HCT116 (cell line): ENCODE results near the gene ARHGEF1. TPM values are rescaled to one million over a fixed set of nuclear protein-coding genes. Genes with fewer than 3 reads are reported as not detected.
A peak's percentile ranks its signal among the peaks of the same experiment; 100 is the strongest.

ENCODE experiments used
- ATAC-seq: fragments of 200-7000 bp; cut with Tn5 transposase; 2 replicates; pipeline ENCODE4 v1.9.1; 2020; ENCODE audit warnings: mild to moderate bottlenecking, moderate library complexity
- BruUV-seq: library from RNA; stranded (reverse); fragments of 400-500 nt; replicated peaks from 2 replicates; lab custom pipeline; 2021; lab: Mats Ljungman, UMichigan
- CTCF ChIA-PET: fragments of 300-600 bp; sonication (Branson Sonifier 250); formaldehyde crosslinking; loops from one replicate; lab custom pipeline; 2021; ENCODE audit warnings: antibody characterized with exemption; lab: Charles Lee
- POLR2A ChIA-PET: fragments of 300-600, 350-600 bp; sonication (Branson Sonifier 250); formaldehyde crosslinking; loops from one replicate; lab custom pipeline; 2021; ENCODE audit warnings: antibody characterized with exemption; lab: Charles Lee
- RAD21 ChIA-PET, 2 experiments: fragments of 300-600 bp; sonication (Branson Sonifier 250); formaldehyde crosslinking; loops; one replicate each; lab custom pipeline; 2023; ENCODE audit warnings: low total read pairs in 2 of 2; ENCODE audit not compliant: uncharacterized antibody in 2 of 2, unreplicated experiment in 2 of 2, low non-redundant PET in 1 of 2; lab: Charles Lee
- DNase-seq: peaks from one replicate; pipeline ENCODE4 v3.0.0-alpha.2; 2010; ENCODE audit warnings: low read depth, low spot score
- H2AFZ ChIP-seq: fragments of 200-600 bp; shearing (Covaris generic), sonication (generic); 2 replicates; pipeline ENCODE4 v1.6.1; 2017; ENCODE audit warnings: low read depth, mixed run types, mixed read lengths, antibody characterized with exemption, low read length; ENCODE audit not compliant: poor library complexity, severe bottlenecking
- H3K27ac ChIP-seq: 2 replicates; pipeline ENCODE4 v1.5.1; 2012; ENCODE audit warnings: low read depth, low read length
- H3K27me3 ChIP-seq: fragments of 200-600 bp; sonication (generic); 2 replicates; pipeline ENCODE4 v1.6.1; 2016; ENCODE audit warnings: mixed run types, low read length, mixed read lengths; ENCODE audit not compliant: insufficient read depth
- H3K36me3 ChIP-seq, 2 experiments: fragments of 200-500 bp in 1 of 2; fragments of 200-600 bp in 1 of 2; sonication (Bioruptor generic) in 1 of 2; sonication (generic) in 1 of 2; 2 replicates each; pipeline versions ENCODE4 v1.5.1 to v1.6.1; 2014 to 2016; ENCODE audit warnings: low read length in 2 of 2, inconsistent platforms in 1 of 2, mixed read lengths in 1 of 2, mixed run types in 1 of 2; ENCODE audit not compliant: insufficient read depth in 2 of 2, control insufficient read depth in 1 of 2
- H3K4me1 ChIP-seq, 2 experiments: fragments of 200-600 bp in 1 of 2; sonication (generic) in 1 of 2; 2 replicates each; pipeline versions ENCODE4 v1.5.1 to v1.6.1; 2012 to 2017; ENCODE audit warnings: low read length in 2 of 2, inconsistent platforms in 1 of 2, mild to moderate bottlenecking in 1 of 2, mixed read lengths in 1 of 2, mixed run types in 1 of 2, moderate library complexity in 1 of 2; ENCODE audit not compliant: insufficient read depth in 2 of 2, control insufficient read depth in 1 of 2
- H3K4me2 ChIP-seq: fragments of 200-600 bp; sonication (generic); 2 replicates; pipeline ENCODE4 v1.6.1; 2017; ENCODE audit warnings: mixed run types, low read length, mixed read lengths
- H3K4me3 ChIP-seq, 2 experiments: fragments of 200-600 bp in 1 of 2; sonication (generic) in 1 of 2; replicated peaks in 1 of 2; 2 replicates each; pipeline ENCODE4 v1.5.1; 2011 to 2016; ENCODE audit warnings: low read length in 2 of 2, control low read depth in 1 of 2, low read depth in 1 of 2, mild to moderate bottlenecking in 1 of 2, mixed read lengths in 1 of 2, mixed run types in 1 of 2
- H3K79me2 ChIP-seq: fragments of 200-600 bp; sonication (generic); 2 replicates; pipeline ENCODE4 v1.6.1; 2017; ENCODE audit warnings: mild to moderate bottlenecking, mixed run types, low read length, moderate library complexity, mixed read lengths; ENCODE audit not compliant: insufficient read depth
- H3K9ac ChIP-seq: fragments of 200-600 bp; sonication (generic); 2 replicates; pipeline ENCODE4 v1.6.1; 2016; ENCODE audit warnings: low read length, mixed read lengths
- H3K9me2 ChIP-seq: fragments of 200-600 bp; sonication (generic), shearing (Covaris generic); 2 replicates; pipeline ENCODE4 v1.6.1; 2017; ENCODE audit warnings: mixed run types, mild to moderate bottlenecking, moderate library complexity; ENCODE audit not compliant: insufficient read depth
- H3K9me3 ChIP-seq, 2 experiments: fragments of 200-500 bp in 1 of 2; fragments of 200-600 bp in 1 of 2; sonication (Bioruptor generic) in 1 of 2; sonication (generic) in 1 of 2; 2 replicates each; pipeline ENCODE4 v1.6.1; 2014 to 2017; ENCODE audit warnings: low read length in 2 of 2, mixed read lengths in 2 of 2, inconsistent platforms in 1 of 2, low read depth in 1 of 2, mild to moderate bottlenecking in 1 of 2, mixed run types in 1 of 2, moderate library complexity in 1 of 2; ENCODE audit not compliant: control insufficient read depth in 1 of 2, insufficient read depth in 1 of 2
- H4K20me1 ChIP-seq: fragments of 200-600 bp; sonication (generic), shearing (Covaris generic); 2 replicates; pipeline ENCODE4 v1.6.1; 2017; ENCODE audit warnings: mixed run types, mild to moderate bottlenecking, moderate library complexity; ENCODE audit not compliant: insufficient read depth
- CBX3 ChIP-seq: IDR thresholded peaks from 2 replicates; pipeline ENCODE4 v1.6.1; 2012; ENCODE audit warnings: low read depth
- CEBPB ChIP-seq: IDR thresholded peaks from 2 replicates; pipeline ENCODE4 v1.6.1; 2012; ENCODE audit warnings: low read depth
- CTCF ChIP-seq, 3 experiments: fragments of 200-600 bp in 1 of 3; sonication (generic) in 1 of 3; IDR thresholded peaks in 2 of 3; conservative IDR thresholded peaks in 1 of 3; 2 replicates each; pipeline ENCODE4 v1.5.1; 2012 to 2017; ENCODE audit warnings: low read depth in 2 of 3, low read length in 2 of 3, antibody characterized with exemption in 1 of 3, borderline replicate concordance in 1 of 3, control low read depth in 1 of 3, mild to moderate bottlenecking in 1 of 3, mixed read lengths in 1 of 3, mixed run types in 1 of 3, moderate library complexity in 1 of 3; ENCODE audit not compliant: insufficient read depth in 1 of 3
- EGR1 ChIP-seq: IDR thresholded peaks from 2 replicates; pipeline ENCODE4 v1.6.1; 2012; ENCODE audit warnings: low read depth
- EZH2 ChIP-seq: fragments of 200-600 bp; sonication (generic); IDR thresholded peaks from 2 replicates; pipeline ENCODE4 v1.6.1; 2017; ENCODE audit warnings: antibody characterized with exemption, mixed run types
- EZH2phosphoT487 ChIP-seq: fragments of 200-600 bp; IDR thresholded peaks from 2 replicates; pipeline ENCODE4 v1.6.1; 2018; ENCODE audit warnings: antibody characterized with exemption, borderline replicate concordance
- FOSL1 ChIP-seq: IDR thresholded peaks from 2 replicates; pipeline ENCODE4 v1.6.1; 2012; ENCODE audit warnings: low read depth
- POLR2A ChIP-seq: IDR thresholded peaks from 2 replicates; pipeline ENCODE4 v1.7.0; 2011; ENCODE audit warnings: borderline replicate concordance; ENCODE audit not compliant: insufficient read depth, insufficient read length; ENCODE audit errors: extremely low read depth
- POLR2AphosphoS5 ChIP-seq: IDR thresholded peaks from 2 replicates; pipeline ENCODE4 v1.6.1; 2011; ENCODE audit warnings: mild to moderate bottlenecking, low read depth, low read length, moderate library complexity
- RAD21 ChIP-seq: IDR thresholded peaks from 2 replicates; pipeline ENCODE4 v1.6.1; 2012; ENCODE audit warnings: low read depth, mild to moderate bottlenecking
- SIN3A ChIP-seq: IDR thresholded peaks from 2 replicates; pipeline ENCODE4 v1.6.1; 2012; ENCODE audit warnings: low read depth
- SP1 ChIP-seq: IDR thresholded peaks from 2 replicates; pipeline ENCODE4 v1.6.1; 2012; ENCODE audit warnings: low read depth
- SRF ChIP-seq: IDR thresholded peaks from 2 replicates; pipeline ENCODE4 v1.6.1; 2012; ENCODE audit warnings: low read depth
- TCF7L2 ChIP-seq: IDR thresholded peaks from 2 replicates; pipeline ENCODE4 v1.7.0; 2011; ENCODE audit warnings: borderline replicate concordance, inconsistent platforms; ENCODE audit not compliant: insufficient read depth, insufficient read length; ENCODE audit errors: extremely low read depth
- ZFX ChIP-seq: fragments of 450-650 bp; IDR thresholded peaks from 2 replicates; pipeline ENCODE4 v1.6.1; 2017
- ZNF274 ChIP-seq: fragments of 200-500 bp; sonication (Bioruptor generic); IDR thresholded peaks from 2 replicates; pipeline ENCODE4 v1.6.1; 2014; ENCODE audit warnings: mild to moderate bottlenecking, low read depth, low read length, inconsistent platforms
- intact Hi-C: fragments of 100-400 bp; cut with micrococcal nuclease; formaldehyde crosslinking; loops from 2 replicates; pipeline ENCODE4 v1.10.0; 2022
- total RNA-seq: library from RNA; stranded (reverse); gene quantifications from one replicate; pipeline ENCODE4 v1.2.1, GENCODE V29; 2021; ENCODE audit not compliant: unreplicated experiment
- TF ChIP-seq, protein P1 (sequence below): IDR thresholded peaks from 2 replicates; pipeline ENCODE4 v1.6.1; 2012
- TF ChIP-seq, protein P2 (sequence below): IDR thresholded peaks from 2 replicates; pipeline ENCODE4 v1.6.1; 2012; ENCODE audit warnings: low read depth

The ARHGEF1 gene
- total RNA-seq, 1 experiment from 2014 or later = 110 TPM

- Histone ChIP-seq H4K20me1 (peaks cover 42% of the 10 kb centered on the region; the same call in 1 of the 2 replicates), H3K27me3 (no peaks in the 10 kb centered on the region), H3K79me2 (peaks cover 81% of the 10 kb centered on the region), H3K9ac (peak overlapping the region; percentile 18; the same call in 1 of the 2 replicates), H3K4me2 (peak overlapping the region; percentile 88), H3K4me3 (no peak overlapping the region), H3K9me3 (no peaks in the 10 kb centered on the region), H3K9me2 (no peaks in the 10 kb centered on the region), H2AFZ (no peak overlapping the region), H3K27ac (peak overlapping the region; percentile 99), H3K4me1 (peaks cover 26 to 70% of the 10 kb centered on the region in 2 experiments), H3K36me3 (peaks cover 64 to 75% of the 10 kb centered on the region in 2 experiments)
- no peak for DNase-seq
- ChIA-PET POLR2A (interaction anchor here (1.4 to 1.5 kb wide), 2 partner anchors 10 to 21 kb away, joined by 4 read pairs; no protein-coding TSS in a partner anchor), CTCF (no interaction called here), RAD21 (no interaction called here)
- BruUV-seq = no TSS peak
- ATAC-seq = no peak
- intact Hi-C loops = no loop called here
- no peak for TF ChIP-seq EZH2
- no peak for TF ChIP-seq SIN3A
- no peak for TF ChIP-seq CTCF (IDR thresholded peaks at IDR 0.05 in 2 of 3, conservative IDR thresholded peaks at IDR 0.05 in 1 of 3; ENCODE audit: borderline replicate concordance in 1 of 3, insufficient read depth in 1 of 3, low read depth in 2 of 3, low read length in 2 of 3)
- TF ChIP-seq ZNF274 = no peak
- TF ChIP-seq POLR2A = no peak
- TF ChIP-seq, protein P1, sequence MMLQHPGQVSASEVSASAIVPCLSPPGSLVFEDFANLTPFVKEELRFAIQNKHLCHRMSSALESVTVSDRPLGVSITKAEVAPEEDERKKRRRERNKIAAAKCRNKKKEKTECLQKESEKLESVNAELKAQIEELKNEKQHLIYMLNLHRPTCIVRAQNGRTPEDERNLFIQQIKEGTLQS = no peak
- no peak for TF ChIP-seq EZH2phosphoT487
- no peak for TF ChIP-seq SP1
- TF ChIP-seq EGR1 = no peak
- TF ChIP-seq SRF = no peak
- TF ChIP-seq, protein P2, sequence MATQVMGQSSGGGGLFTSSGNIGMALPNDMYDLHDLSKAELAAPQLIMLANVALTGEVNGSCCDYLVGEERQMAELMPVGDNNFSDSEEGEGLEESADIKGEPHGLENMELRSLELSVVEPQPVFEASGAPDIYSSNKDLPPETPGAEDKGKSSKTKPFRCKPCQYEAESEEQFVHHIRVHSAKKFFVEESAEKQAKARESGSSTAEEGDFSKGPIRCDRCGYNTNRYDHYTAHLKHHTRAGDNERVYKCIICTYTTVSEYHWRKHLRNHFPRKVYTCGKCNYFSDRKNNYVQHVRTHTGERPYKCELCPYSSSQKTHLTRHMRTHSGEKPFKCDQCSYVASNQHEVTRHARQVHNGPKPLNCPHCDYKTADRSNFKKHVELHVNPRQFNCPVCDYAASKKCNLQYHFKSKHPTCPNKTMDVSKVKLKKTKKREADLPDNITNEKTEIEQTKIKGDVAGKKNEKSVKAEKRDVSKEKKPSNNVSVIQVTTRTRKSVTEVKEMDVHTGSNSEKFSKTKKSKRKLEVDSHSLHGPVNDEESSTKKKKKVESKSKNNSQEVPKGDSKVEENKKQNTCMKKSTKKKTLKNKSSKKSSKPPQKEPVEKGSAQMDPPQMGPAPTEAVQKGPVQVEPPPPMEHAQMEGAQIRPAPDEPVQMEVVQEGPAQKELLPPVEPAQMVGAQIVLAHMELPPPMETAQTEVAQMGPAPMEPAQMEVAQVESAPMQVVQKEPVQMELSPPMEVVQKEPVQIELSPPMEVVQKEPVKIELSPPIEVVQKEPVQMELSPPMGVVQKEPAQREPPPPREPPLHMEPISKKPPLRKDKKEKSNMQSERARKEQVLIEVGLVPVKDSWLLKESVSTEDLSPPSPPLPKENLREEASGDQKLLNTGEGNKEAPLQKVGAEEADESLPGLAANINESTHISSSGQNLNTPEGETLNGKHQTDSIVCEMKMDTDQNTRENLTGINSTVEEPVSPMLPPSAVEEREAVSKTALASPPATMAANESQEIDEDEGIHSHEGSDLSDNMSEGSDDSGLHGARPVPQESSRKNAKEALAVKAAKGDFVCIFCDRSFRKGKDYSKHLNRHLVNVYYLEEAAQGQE = no peak
- TF ChIP-seq FOSL1 = no peak
- no peak for TF ChIP-seq CEBPB
- TF ChIP-seq POLR2AphosphoS5 = no peak
- TF ChIP-seq TCF7L2 = no peak
- TF ChIP-seq ZFX = no peak
- TF ChIP-seq CBX3 = no peak
- no peak for TF ChIP-seq RAD21
These were observed 19.6 kb upstream of the ARHGEF1 start for GRCh38 chr19:41863209-41863931.
